ENCODE data around the gene FLNC. TPM values are rescaled to one million over a fixed set of nuclear protein-coding genes. Genes with fewer than 3 reads are reported as not detected.

Gene FLNC
- polyA plus RNA-seq, 3 donors = 0.01 TPM; not detected in 2

DNA sequence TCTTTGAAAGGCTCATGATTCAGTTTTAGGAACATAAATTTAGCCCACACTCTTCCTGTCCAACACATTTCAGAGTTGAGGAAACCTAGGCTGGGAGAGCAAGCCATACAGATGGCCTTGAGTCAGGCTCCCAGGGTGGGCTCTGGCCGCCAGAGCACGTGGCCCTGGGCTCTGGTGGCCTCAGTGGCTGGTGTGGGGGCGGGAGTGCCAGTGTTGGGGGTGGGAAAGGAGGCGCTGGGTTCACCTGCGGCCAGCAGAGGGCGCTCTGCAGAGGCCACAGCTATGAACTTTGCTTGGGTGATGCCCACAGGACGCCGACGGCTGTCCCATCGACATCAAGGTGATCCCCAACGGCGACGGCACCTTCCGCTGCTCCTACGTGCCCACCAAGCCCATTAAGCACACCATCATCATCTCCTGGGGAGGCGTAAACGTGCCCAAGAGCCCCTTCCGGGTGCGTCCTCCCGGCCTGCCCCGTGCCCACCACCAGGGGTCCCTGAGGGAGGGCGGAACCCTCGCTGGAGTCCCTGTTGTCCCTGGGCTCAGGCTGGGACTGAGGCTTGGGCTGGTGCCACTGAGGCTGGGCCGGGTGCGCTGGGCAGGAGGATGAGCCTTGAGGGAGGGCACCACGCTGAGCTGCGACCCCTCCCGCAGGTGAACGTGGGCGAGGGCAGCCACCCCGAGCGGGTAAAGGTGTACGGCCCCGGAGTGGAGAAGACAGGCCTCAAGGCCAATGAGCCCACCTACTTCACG lies 11.9 kb downstream of the FLNC start:
- TF ChIP-seq, protein P1, sequence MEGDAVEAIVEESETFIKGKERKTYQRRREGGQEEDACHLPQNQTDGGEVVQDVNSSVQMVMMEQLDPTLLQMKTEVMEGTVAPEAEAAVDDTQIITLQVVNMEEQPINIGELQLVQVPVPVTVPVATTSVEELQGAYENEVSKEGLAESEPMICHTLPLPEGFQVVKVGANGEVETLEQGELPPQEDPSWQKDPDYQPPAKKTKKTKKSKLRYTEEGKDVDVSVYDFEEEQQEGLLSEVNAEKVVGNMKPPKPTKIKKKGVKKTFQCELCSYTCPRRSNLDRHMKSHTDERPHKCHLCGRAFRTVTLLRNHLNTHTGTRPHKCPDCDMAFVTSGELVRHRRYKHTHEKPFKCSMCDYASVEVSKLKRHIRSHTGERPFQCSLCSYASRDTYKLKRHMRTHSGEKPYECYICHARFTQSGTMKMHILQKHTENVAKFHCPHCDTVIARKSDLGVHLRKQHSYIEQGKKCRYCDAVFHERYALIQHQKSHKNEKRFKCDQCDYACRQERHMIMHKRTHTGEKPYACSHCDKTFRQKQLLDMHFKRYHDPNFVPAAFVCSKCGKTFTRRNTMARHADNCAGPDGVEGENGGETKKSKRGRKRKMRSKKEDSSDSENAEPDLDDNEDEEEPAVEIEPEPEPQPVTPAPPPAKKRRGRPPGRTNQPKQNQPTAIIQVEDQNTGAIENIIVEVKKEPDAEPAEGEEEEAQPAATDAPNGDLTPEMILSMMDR (IDR thresholded peaks at IDR 0.05) = peak; percentile 97
- Mint-ChIP-seq H3K4me3 (peak overlapping the region in 1 of 2 donors; percentile 30), H3K27ac (no peak overlapping the region), H3K36me3 (no peaks in the 10 kb centered on the region), H3K4me1 (peaks cover 3% of the 10 kb centered on the region), H3K27me3 (ENCODE audit: low read depth in 3 of 3) (peaks cover 3 to 5% (median 5%) of the 10 kb centered on the region in 3 donors), H3K9me3 (no peaks in the 10 kb centered on the region)
- no peaks in the 10 kb centered on the region for H3K36me3 ChIP-seq (replicated peaks in 1 of 2; ENCODE audit: control insufficient read depth in 1 of 2, insufficient read depth in 2 of 2, low read length in 2 of 2)
- intact Hi-C loops (cut with micrococcal nuclease) = loop anchor here (1.0 to 5.0 kb wide), 2 partner anchors 35 to 41 kb away; no protein-coding TSS in a partner anchor
- H3K4me1 ChIP-seq (ENCODE audit: control insufficient read depth in 1 of 2, insufficient read depth in 2 of 2, low read length in 2 of 2) = no peaks in the 10 kb centered on the region
- peak; percentile 34 to 61 (median 45) for DNase-seq
- WGBS (ENCODE audit: insufficient coverage) = 53% methylated on average over 34 of the region's 35 CpGs
- H3K4me2 ChIP-seq (replicated peaks; ENCODE audit: extremely low read depth, low read length, poor library complexity, severe bottlenecking) = no peak overlapping the region
- H3K79me2 ChIP-seq (ENCODE audit: insufficient read depth, low read length) = no peaks in the 10 kb centered on the region
- H4K20me1 ChIP-seq (ENCODE audit: insufficient read depth, low read length) = no peaks in the 10 kb centered on the region
- no peak overlapping the region for H3K9ac ChIP-seq (ENCODE audit: insufficient read depth, low read length, poor library complexity, severe bottlenecking)
- peak overlapping the region; percentile 33 for H2AFZ ChIP-seq (ENCODE audit: insufficient read depth, low read depth, low read length, poor library complexity, severe bottlenecking)
- no peak overlapping the region for H3K4me3 ChIP-seq (replicated peaks in 1 of 3; ENCODE audit: low read depth in 2 of 3, low read length in 3 of 3)
- H3K27ac ChIP-seq (ENCODE audit: low read depth in 1 of 2, low read length in 2 of 2) = no peak overlapping the region
- H3K27me3 ChIP-seq (ENCODE audit: control insufficient read depth in 2 of 2, insufficient read depth in 2 of 2, low read length in 2 of 2) = no peaks in the 10 kb centered on the region
- no peaks in the 10 kb centered on the region for H3K9me3 ChIP-seq (replicated peaks in 1 of 2; ENCODE audit: control insufficient read depth in 1 of 2, insufficient read depth in 1 of 2, low read length in 2 of 2)

GRCh38 chr7:128842674-128843641 lies 12.8 kb downstream of the FLNC start:
- Histone ChIP-seq H3K79me2 (ENCODE audit: insufficient read depth, low read length) (no peaks in the 10 kb centered on the region), H3K4me1 (ENCODE audit: control insufficient read depth in 1 of 2, insufficient read depth in 2 of 2, low read length in 2 of 2) (no peaks in the 10 kb centered on the region), H3K27me3 (ENCODE audit: control insufficient read depth in 2 of 2, insufficient read depth in 2 of 2, low read length in 2 of 2) (no peaks in the 10 kb centered on the region), H3K27ac (ENCODE audit: low read depth in 1 of 2, low read length in 2 of 2) (no peak overlapping the region), H4K20me1 (ENCODE audit: insufficient read depth, low read length) (no peaks in the 10 kb centered on the region), H2AFZ (ENCODE audit: insufficient read depth, low read depth, low read length, poor library complexity, severe bottlenecking) (peak overlapping the region; percentile 33), H3K4me3 (replicated peaks in 1 of 3; ENCODE audit: low read depth in 2 of 3, low read length in 3 of 3) (no peak overlapping the region), H3K4me2 (replicated peaks; ENCODE audit: extremely low read depth, low read length, poor library complexity, severe bottlenecking) (no peak overlapping the region), H3K36me3 (replicated peaks in 1 of 2; ENCODE audit: control insufficient read depth in 1 of 2, insufficient read depth in 2 of 2, low read length in 2 of 2) (no peaks in the 10 kb centered on the region), H3K9ac (ENCODE audit: insufficient read depth, low read length, poor library complexity, severe bottlenecking) (no peak overlapping the region), H3K9me3 (replicated peaks in 1 of 2; ENCODE audit: control insufficient read depth in 1 of 2, insufficient read depth in 1 of 2, low read length in 2 of 2) (no peaks in the 10 kb centered on the region)
- Mint-ChIP-seq H3K4me1 (peaks cover 3% of the 10 kb centered on the region), H3K9me3 (no peaks in the 10 kb centered on the region), H3K4me3 (no peak overlapping the region), H3K27me3 (ENCODE audit: low read depth in 3 of 3) (peaks cover 3 to 5% (median 4%) of the 10 kb centered on the region in 3 donors), H3K27ac (no peak overlapping the region), H3K36me3 (no peaks in the 10 kb centered on the region)
- TF ChIP-seq, protein P1 (IDR thresholded peaks at IDR 0.05) = no peak
- intact Hi-C loops (cut with micrococcal nuclease) = loop anchor here (1.0 to 5.0 kb wide), 2 partner anchors 34 to 40 kb away; no protein-coding TSS in a partner anchor
- WGBS (ENCODE audit: insufficient coverage) = 94% methylated on average over 32 of the region's 38 CpGs
- DNase-seq = no peak
